ENCODE results near the gene ZNF469.

ZNF469 gene

GRCh38 chr16:88413231-88413630 is 30.5 kb downstream of the ZNF469 start:
- Mint-ChIP-seq H3K27ac (no peak overlapping the region), H3K27me3 (peaks cover 0 to 21% of the 10 kb centered on the region in 2 donors), H3K36me3 (ENCODE audit: insufficient read depth) (no peaks in the 10 kb centered on the region), H3K9me3 (no peaks in the 10 kb centered on the region), H3K4me3 (no peak overlapping the region), H3K4me1 (ENCODE audit: low read depth in 2 of 2) (no peaks in the 10 kb centered on the region)
- ATAC-seq (replicated peaks) (no peak), DNase-seq (no peak)

- Mint-ChIP-seq H3K27ac (no peak overlapping the region), H3K4me3 (no peak overlapping the region), H3K36me3 (ENCODE audit: insufficient read depth) (no peaks in the 10 kb centered on the region), H3K9me3 (no peaks in the 10 kb centered on the region), H3K4me1 (ENCODE audit: low read depth in 2 of 2) (no peaks in the 10 kb centered on the region), H3K27me3 (peaks cover 0 to 25% of the 10 kb centered on the region in 2 donors)
- DNase-seq (no peak), ATAC-seq (replicated peaks) (no peak)
Observed at GRCh38 chr16:88413631-88414030, 30.9 kb downstream of the ZNF469 start.

DNA sequence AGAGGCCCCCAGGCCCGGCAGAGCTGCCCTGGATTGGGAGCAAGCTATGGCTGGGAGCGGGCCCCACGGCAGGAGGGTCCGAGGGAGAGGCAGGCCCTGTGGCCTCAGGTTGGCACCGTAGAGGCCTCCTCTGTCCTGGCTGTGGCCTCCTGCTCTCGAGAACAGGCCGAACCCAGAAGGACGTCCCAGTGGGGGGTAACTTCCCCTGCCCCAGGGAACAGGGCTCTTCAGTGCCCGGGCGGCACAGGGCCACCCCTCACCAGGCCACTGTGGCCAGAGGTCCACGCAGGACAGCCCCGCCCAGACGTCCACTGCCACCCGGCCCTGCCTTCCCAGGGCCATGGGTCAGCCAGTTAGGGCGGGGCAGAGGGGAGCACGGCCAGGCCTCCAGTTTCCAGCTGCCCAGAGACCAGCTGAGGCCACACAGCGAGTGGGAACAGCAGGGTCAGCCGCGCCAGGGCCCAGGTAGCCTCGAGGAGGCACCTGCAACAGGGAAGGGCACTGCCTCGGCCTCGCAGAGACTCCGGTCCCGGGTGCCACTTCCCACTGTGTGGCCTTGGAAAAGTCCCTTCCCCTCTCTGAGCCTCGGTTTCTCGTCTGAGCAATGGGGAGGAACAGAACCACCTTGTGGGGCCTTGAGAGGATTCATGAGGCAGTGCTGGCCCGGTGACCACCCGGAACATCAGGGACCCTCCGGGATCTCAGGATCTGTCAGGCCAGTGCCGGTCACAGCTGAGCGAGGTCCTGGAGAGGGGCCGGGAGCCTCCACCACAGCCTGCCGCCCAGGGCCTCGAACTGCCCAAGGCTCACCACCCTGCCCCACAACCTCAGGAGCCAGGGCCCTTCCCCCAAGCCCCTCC is 32.0 kb downstream of the ZNF469 start:
- DNase-seq (no peak), ATAC-seq (replicated peaks) (no peak)
- no peaks in the 10 kb centered on the region for H3K9me3 Mint-ChIP-seq
- peaks cover 0 to 28% of the 10 kb centered on the region in 2 donors for H3K27me3 Mint-ChIP-seq
- H3K4me1 Mint-ChIP-seq (ENCODE audit: low read depth in 2 of 2): no peaks in the 10 kb centered on the region
- H3K4me3 Mint-ChIP-seq: no peak overlapping the region
- H3K27ac Mint-ChIP-seq: no peak overlapping the region
- H3K36me3 Mint-ChIP-seq (ENCODE audit: insufficient read depth): no peaks in the 10 kb centered on the region

GRCh38 chr16:88415381-88415705 is 32.6 kb downstream of the ZNF469 start:
- H3K27ac Mint-ChIP-seq: no peak overlapping the region
- ATAC-seq (replicated peaks) (no peak), DNase-seq (no peak)
- H3K4me1 Mint-ChIP-seq (ENCODE audit: low read depth in 2 of 2): no peaks in the 10 kb centered on the region
- H3K9me3 Mint-ChIP-seq: no peaks in the 10 kb centered on the region
- no peaks in the 10 kb centered on the region for H3K36me3 Mint-ChIP-seq (ENCODE audit: insufficient read depth)
- no peak overlapping the region for H3K4me3 Mint-ChIP-seq
- H3K27me3 Mint-ChIP-seq: peaks cover 0 to 28% of the 10 kb centered on the region in 2 donors

- Mint-ChIP-seq H3K36me3 (ENCODE audit: insufficient read depth) (no peaks in the 10 kb centered on the region), H3K27ac (no peak overlapping the region), H3K4me1 (ENCODE audit: low read depth in 2 of 2) (no peaks in the 10 kb centered on the region), H3K27me3 (peaks cover 0 to 28% of the 10 kb centered on the region in 2 donors), H3K9me3 (no peaks in the 10 kb centered on the region), H3K4me3 (no peak overlapping the region)
- DNase-seq (no peak), ATAC-seq (replicated peaks) (no peak)
Observed at GRCh38 chr16:88415713-88416323, 33.1 kb downstream of the ZNF469 start.

DNA sequence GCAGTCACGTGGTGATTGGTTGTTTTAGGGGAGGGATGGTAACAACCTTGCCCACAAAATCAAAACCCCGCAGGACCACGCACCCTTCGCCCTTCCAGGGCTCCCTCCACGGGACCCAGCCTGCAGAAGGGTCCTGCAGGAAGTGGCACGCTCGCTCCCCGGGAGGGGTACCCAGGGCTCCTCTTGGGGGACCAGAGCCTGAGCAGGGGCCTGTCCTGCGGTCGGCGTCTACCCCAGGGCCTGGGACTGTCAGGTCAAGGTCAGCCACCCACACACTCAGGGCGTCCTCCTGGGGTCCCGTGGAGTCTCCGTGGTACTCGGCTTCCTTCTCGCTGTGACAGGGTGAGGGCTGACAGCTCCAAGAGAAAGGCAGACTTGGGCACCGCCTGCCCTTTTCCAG is 33.9 kb downstream of the ZNF469 start:
- no peak for DNase-seq
- no peak overlapping the region for H3K27ac Mint-ChIP-seq
- peaks cover 0 to 28% of the 10 kb centered on the region in 2 donors for H3K27me3 Mint-ChIP-seq
- H3K4me3 Mint-ChIP-seq: no peak overlapping the region
- no peaks in the 10 kb centered on the region for H3K9me3 Mint-ChIP-seq
- no peaks in the 10 kb centered on the region for H3K4me1 Mint-ChIP-seq (ENCODE audit: low read depth in 2 of 2)
- H3K36me3 Mint-ChIP-seq (ENCODE audit: insufficient read depth): no peaks in the 10 kb centered on the region
- ATAC-seq (replicated peaks): no peak

DNA sequence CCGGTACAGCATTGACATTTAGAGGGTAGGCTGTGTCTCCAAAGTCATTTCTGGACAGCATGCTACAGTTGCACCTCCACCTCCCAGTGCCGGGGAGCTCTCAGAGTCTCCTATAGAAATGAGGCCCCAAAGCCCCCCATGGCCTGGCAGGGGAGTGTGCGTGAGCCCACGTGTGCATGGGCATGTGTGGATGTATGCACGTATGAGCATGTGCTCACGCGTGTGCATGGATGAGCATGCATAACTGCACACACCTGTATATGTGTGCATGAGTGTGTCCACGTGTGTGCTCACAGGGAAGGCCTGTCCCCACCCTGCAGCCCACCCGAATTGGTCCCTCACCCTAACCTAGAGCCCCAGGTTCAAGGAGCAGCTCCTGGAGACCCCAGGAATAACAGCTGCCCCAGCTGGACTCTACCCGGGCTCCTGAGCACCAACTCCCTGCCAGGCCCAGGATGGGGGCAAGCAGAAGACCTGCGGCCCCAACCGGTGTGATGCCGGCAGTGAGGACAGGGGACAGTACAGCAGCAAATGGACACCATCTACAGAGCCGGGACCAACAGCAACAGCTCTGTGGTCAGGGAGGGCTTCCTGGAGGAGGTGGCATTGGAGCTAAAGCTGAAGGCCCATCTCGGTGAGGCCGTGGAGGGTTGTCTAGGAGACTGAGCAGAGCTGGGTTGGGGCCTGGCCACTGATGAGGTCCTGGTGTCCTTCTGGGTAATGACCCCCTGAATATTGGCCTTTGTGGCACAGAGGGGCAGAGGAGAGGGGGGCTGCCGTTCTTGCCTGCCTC is 35.1 kb downstream of the ZNF469 start:
- ATAC-seq (replicated peaks) (no peak), DNase-seq (no peak)
- Mint-ChIP-seq H3K4me3 (no peak overlapping the region), H3K36me3 (ENCODE audit: insufficient read depth) (no peaks in the 10 kb centered on the region), H3K4me1 (ENCODE audit: low read depth in 2 of 2) (no peaks in the 10 kb centered on the region), H3K27ac (no peak overlapping the region), H3K27me3 (peaks cover 0 to 20% of the 10 kb centered on the region in 2 donors), H3K9me3 (peaks cover 0 to 4% of the 10 kb centered on the region in 2 donors)

GRCh38 chr16:88418869-88419268 is 36.1 kb downstream of the ZNF469 start:
- no peak for DNase-seq
- Mint-ChIP-seq H3K27ac (no peak overlapping the region), H3K4me3 (no peak overlapping the region), H3K9me3 (peaks cover 0 to 4% of the 10 kb centered on the region in 2 donors), H3K36me3 (ENCODE audit: insufficient read depth) (no peaks in the 10 kb centered on the region), H3K27me3 (peaks cover 0 to 20% of the 10 kb centered on the region in 2 donors), H3K4me1 (ENCODE audit: low read depth in 2 of 2) (no peaks in the 10 kb centered on the region)
- ATAC-seq (replicated peaks): no peak

DNA sequence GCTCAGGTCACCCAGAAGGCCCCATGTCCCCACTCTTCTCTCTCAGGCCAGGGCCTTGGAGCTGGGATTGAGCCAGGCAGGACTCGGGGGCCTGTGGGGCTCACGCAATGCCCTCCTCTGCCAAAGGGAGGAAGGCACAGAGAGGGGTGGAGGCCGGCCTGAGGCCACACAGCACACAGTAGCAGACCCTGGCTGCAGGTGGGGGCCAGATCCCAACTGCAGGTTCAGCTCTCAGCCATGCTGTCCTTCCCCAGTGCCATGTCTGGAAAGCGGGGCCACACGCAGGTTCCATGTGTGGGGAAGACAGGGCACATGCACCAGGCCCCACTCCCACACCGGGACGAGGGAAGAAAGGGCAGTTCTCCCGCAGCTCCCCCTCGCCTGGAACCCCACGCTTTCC is 37.0 kb downstream of the ZNF469 start:
- no peaks in the 10 kb centered on the region for H3K36me3 Mint-ChIP-seq (ENCODE audit: insufficient read depth)
- H3K27ac Mint-ChIP-seq: no peak overlapping the region
- peaks cover 2 to 6% of the 10 kb centered on the region in 2 donors for H3K4me1 Mint-ChIP-seq (ENCODE audit: low read depth in 2 of 2)
- H3K4me3 Mint-ChIP-seq: no peak overlapping the region
- H3K9me3 Mint-ChIP-seq: peaks cover 0 to 4% of the 10 kb centered on the region in 2 donors
- no peak for ATAC-seq (replicated peaks)
- no peak for DNase-seq
- H3K27me3 Mint-ChIP-seq: peaks cover 0 to 20% of the 10 kb centered on the region in 2 donors

DNA sequence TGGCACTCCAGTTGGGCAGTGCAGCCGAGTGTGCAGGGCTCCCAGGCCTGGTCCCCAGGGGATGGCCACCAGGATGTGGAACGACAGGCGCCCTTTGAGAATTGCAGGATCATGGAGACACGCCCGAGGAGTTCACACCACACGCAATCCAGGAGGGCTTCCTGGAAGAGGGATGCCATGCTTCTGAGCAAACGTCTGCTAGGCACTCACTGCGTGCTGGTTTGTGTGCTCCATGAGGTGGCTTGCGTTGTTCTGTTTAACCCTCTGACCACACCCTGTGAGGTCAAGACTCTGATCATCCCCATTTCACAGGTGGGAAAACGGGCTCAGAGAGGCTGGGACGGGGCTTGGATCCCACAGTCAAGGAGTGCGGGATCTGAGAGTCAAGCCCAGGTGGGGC is 37.7 kb downstream of the ZNF469 start:
- DNase-seq (no peak), ATAC-seq (replicated peaks) (no peak)
- H3K9me3 Mint-ChIP-seq: peaks cover 0 to 4% of the 10 kb centered on the region in 2 donors
- peaks cover 7 to 13% of the 10 kb centered on the region in 2 donors for H3K4me1 Mint-ChIP-seq (ENCODE audit: low read depth in 2 of 2)
- H3K36me3 Mint-ChIP-seq (ENCODE audit: insufficient read depth): peaks cover 3% of the 10 kb centered on the region
- H3K27ac Mint-ChIP-seq: no peak overlapping the region
- peaks cover 0 to 20% of the 10 kb centered on the region in 2 donors for H3K27me3 Mint-ChIP-seq
- no peak overlapping the region for H3K4me3 Mint-ChIP-seq

DNA sequence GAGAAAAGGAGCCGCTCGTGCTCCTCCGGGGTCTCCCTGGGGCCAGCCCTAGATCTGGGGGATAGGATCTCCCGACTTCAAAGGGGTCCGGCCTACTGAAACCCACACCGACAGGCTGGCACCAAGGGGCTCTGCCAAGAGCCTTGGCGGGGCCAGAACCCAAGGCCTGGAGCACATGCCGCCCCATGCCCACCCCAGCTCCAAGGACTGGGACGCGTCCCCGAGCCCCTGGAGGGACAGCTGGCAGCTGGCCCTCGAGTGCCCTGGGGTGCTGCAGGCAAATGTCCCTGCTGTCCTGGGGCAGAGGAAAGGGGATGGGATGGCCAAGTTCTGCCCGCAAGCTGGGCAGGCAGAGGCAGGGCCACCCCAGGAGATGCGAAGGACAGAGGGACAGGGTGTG is 38.5 kb downstream of the ZNF469 start:
- no peak overlapping the region for H3K27ac Mint-ChIP-seq
- peaks cover 3% of the 10 kb centered on the region for H3K36me3 Mint-ChIP-seq (ENCODE audit: insufficient read depth)
- ATAC-seq (replicated peaks) (no peak), DNase-seq (no peak)
- peaks cover 0 to 4% of the 10 kb centered on the region in 2 donors for H3K9me3 Mint-ChIP-seq
- peaks cover 7 to 13% of the 10 kb centered on the region in 2 donors for H3K4me1 Mint-ChIP-seq (ENCODE audit: low read depth in 2 of 2)
- H3K4me3 Mint-ChIP-seq: no peak overlapping the region
- peaks cover 0 to 16% of the 10 kb centered on the region in 2 donors for H3K27me3 Mint-ChIP-seq

DNA sequence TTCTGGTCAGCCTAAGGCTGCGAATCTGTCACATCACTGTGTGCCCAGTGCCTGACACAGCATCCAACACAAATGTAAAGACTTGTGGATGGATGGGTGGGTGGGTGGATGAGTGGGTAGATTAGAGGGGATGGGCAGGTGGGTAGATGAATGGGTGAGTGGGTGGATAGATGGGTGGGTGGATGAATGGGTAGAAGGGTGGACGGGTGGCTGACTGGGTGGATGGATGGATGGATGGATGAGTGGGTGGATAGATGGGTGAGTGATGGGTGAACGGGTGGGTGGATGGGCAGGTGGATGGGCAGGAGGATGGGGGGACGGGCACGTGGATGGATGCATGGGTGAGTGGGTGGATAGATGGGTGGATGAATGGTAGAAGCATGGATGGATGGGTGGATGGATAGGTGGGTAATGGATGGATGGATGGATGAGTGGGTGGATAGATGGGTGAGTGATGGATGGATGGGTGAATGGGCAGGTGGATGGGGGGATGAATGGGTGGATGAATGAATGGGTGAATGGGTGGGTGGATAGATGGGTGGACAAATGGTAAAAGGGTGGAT is 39.2 kb downstream of the ZNF469 start:
- Mint-ChIP-seq H3K4me3 (no peak overlapping the region), H3K27me3 (peaks cover 0 to 14% of the 10 kb centered on the region in 2 donors), H3K4me1 (ENCODE audit: low read depth in 2 of 2) (peaks cover 7 to 13% of the 10 kb centered on the region in 2 donors), H3K9me3 (peaks cover 0 to 4% of the 10 kb centered on the region in 2 donors), H3K36me3 (ENCODE audit: insufficient read depth) (peaks cover 3% of the 10 kb centered on the region), H3K27ac (no peak overlapping the region)
- DNase-seq: no peak
- no peak for ATAC-seq (replicated peaks)

DNA sequence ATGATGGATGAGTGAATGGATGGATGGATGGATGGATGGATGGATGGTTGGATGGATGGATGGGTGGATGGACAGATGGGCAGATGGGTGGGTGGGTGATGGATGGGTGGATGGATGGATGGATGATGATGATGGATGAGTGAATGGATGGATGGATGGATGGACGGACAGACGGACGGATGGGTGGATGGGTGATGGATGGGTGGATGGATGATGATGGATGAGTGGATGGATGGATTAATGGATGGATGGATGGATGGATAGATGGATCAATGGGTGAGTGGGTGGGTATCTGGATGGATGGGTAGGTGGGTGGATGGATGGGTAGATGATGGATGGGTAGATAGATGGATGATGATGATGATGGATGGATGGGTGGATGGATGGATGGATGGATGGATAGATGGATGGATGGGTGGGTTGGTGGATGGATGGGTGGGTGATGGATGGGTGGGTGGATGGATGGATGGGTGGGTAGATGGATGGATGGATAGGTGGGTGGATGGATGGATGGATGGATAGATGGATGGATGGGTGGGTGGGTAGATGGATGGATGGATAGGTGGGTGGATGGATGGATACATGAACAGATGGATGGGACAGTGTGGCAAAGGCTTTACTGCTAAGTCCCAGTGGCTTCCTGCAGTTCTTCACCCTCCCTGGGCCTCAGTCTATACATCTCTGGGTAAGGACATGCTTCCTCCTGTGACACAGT is 40.1 kb downstream of the ZNF469 start:
- H3K27ac Mint-ChIP-seq: peak overlapping the region in 1 of 2 donors; percentile 86
- ATAC-seq (replicated peaks): no peak

More for the DNA sequence above, 40.1 kb downstream of the ZNF469 start:
- Mint-ChIP-seq H3K9me3 (peaks cover 0 to 4% of the 10 kb centered on the region in 2 donors), H3K27me3 (peaks cover 0 to 11% of the 10 kb centered on the region in 2 donors), H3K4me1 (ENCODE audit: low read depth in 2 of 2) (peaks cover 7 to 13% of the 10 kb centered on the region in 2 donors), H3K4me3 (no peak overlapping the region), H3K36me3 (ENCODE audit: insufficient read depth) (peaks cover 3% of the 10 kb centered on the region)
- no peak for DNase-seq

Data from effector memory CD8-positive, alpha-beta T cell (primary cell).